Stomach (tissue), 4 donors: ENCODE data around the gene INPP5A.

ENCODE experiments used
- CTCF ChIP-seq, 7 experiments: fragments of 450-650 bp in 4 of 7; fragments of 200-600 bp in 3 of 7; sonication (generic) in 3 of 7; IDR thresholded peaks; one replicate each; pipeline ENCODE4 v1.5.1; 2016 to 2019; ENCODE audit warnings: antibody characterized with exemption in 7 of 7, control low read depth in 2 of 7, mild to moderate bottlenecking in 1 of 7
- EP300 ChIP-seq: sonication (generic); formaldehyde crosslinking; IDR thresholded peaks from one replicate; pipeline ENCODE4 v1.6.1; 2017; ENCODE audit warnings: antibody characterized with exemption
- POLR2A ChIP-seq, 4 donors: fragments of 450-650 bp; IDR thresholded peaks; one replicate each; pipeline ENCODE4 v1.6.1; 2016; ENCODE audit warnings: antibody characterized with exemption in 4 of 4, control low read depth in 2 of 4, mild to moderate bottlenecking in 1 of 4, moderate library complexity in 1 of 4

- TF ChIP-seq CTCF (IDR thresholded peaks at IDR 0.05) (no peak), EP300 (peak; percentile 31), POLR2A (IDR thresholded peaks at IDR 0.05) (no peak)
Observed at GRCh38 chr10:132630666-132631337, 93.2 kb downstream of the INPP5A start.
